HCT116 (cell line): ENCODE data around the gene MYO1E. TPM values are rescaled to one million over a fixed set of nuclear protein-coding genes. Genes with fewer than 3 reads are reported as not detected.

Experiments
- ATAC-seq: fragments of 200-7000 bp; cut with Tn5 transposase; 2 replicates; pipeline ENCODE4 v1.9.1; 2020; ENCODE audit warnings: mild to moderate bottlenecking, moderate library complexity
- BruUV-seq: library from RNA; stranded (reverse); fragments of 400-500 nt; replicated peaks from 2 replicates; lab custom pipeline; 2021; lab: Mats Ljungman, UMichigan
- CTCF ChIA-PET: fragments of 300-600 bp; sonication (Branson Sonifier 250); formaldehyde crosslinking; loops from one replicate; lab custom pipeline; 2021; ENCODE audit warnings: antibody characterized with exemption; lab: Charles Lee
- POLR2A ChIA-PET: fragments of 300-600, 350-600 bp; sonication (Branson Sonifier 250); formaldehyde crosslinking; loops from one replicate; lab custom pipeline; 2021; ENCODE audit warnings: antibody characterized with exemption; lab: Charles Lee
- RAD21 ChIA-PET, 2 experiments: fragments of 300-600 bp; sonication (Branson Sonifier 250); formaldehyde crosslinking; loops; one replicate each; lab custom pipeline; 2023; ENCODE audit warnings: low total read pairs in 2 of 2; ENCODE audit not compliant: uncharacterized antibody in 2 of 2, unreplicated experiment in 2 of 2, low non-redundant PET in 1 of 2; lab: Charles Lee
- DNase-seq: peaks from one replicate; pipeline ENCODE4 v3.0.0-alpha.2; 2010; ENCODE audit warnings: low read depth, low spot score
- H2AFZ ChIP-seq: fragments of 200-600 bp; shearing (Covaris generic), sonication (generic); 2 replicates; pipeline ENCODE4 v1.6.1; 2017; ENCODE audit warnings: low read depth, mixed run types, mixed read lengths, antibody characterized with exemption, low read length; ENCODE audit not compliant: poor library complexity, severe bottlenecking
- H3K27ac ChIP-seq: 2 replicates; pipeline ENCODE4 v1.5.1; 2012; ENCODE audit warnings: low read depth, low read length
- H3K27me3 ChIP-seq: fragments of 200-600 bp; sonication (generic); 2 replicates; pipeline ENCODE4 v1.6.1; 2016; ENCODE audit warnings: mixed run types, low read length, mixed read lengths; ENCODE audit not compliant: insufficient read depth
- H3K36me3 ChIP-seq, 2 experiments: fragments of 200-500 bp in 1 of 2; fragments of 200-600 bp in 1 of 2; sonication (Bioruptor generic) in 1 of 2; sonication (generic) in 1 of 2; 2 replicates each; pipeline versions ENCODE4 v1.5.1 to v1.6.1; 2014 to 2016; ENCODE audit warnings: low read length in 2 of 2, inconsistent platforms in 1 of 2, mixed read lengths in 1 of 2, mixed run types in 1 of 2; ENCODE audit not compliant: insufficient read depth in 2 of 2, control insufficient read depth in 1 of 2
- H3K4me1 ChIP-seq, 2 experiments: fragments of 200-600 bp in 1 of 2; sonication (generic) in 1 of 2; 2 replicates each; pipeline versions ENCODE4 v1.5.1 to v1.6.1; 2012 to 2017; ENCODE audit warnings: low read length in 2 of 2, inconsistent platforms in 1 of 2, mild to moderate bottlenecking in 1 of 2, mixed read lengths in 1 of 2, mixed run types in 1 of 2, moderate library complexity in 1 of 2; ENCODE audit not compliant: insufficient read depth in 2 of 2, control insufficient read depth in 1 of 2
- H3K4me2 ChIP-seq: fragments of 200-600 bp; sonication (generic); 2 replicates; pipeline ENCODE4 v1.6.1; 2017; ENCODE audit warnings: mixed run types, low read length, mixed read lengths
- H3K4me3 ChIP-seq, 2 experiments: fragments of 200-600 bp in 1 of 2; sonication (generic) in 1 of 2; replicated peaks in 1 of 2; 2 replicates each; pipeline ENCODE4 v1.5.1; 2011 to 2016; ENCODE audit warnings: low read length in 2 of 2, control low read depth in 1 of 2, low read depth in 1 of 2, mild to moderate bottlenecking in 1 of 2, mixed read lengths in 1 of 2, mixed run types in 1 of 2
- H3K79me2 ChIP-seq: fragments of 200-600 bp; sonication (generic); 2 replicates; pipeline ENCODE4 v1.6.1; 2017; ENCODE audit warnings: mild to moderate bottlenecking, mixed run types, low read length, moderate library complexity, mixed read lengths; ENCODE audit not compliant: insufficient read depth
- H3K9ac ChIP-seq: fragments of 200-600 bp; sonication (generic); 2 replicates; pipeline ENCODE4 v1.6.1; 2016; ENCODE audit warnings: low read length, mixed read lengths
- H3K9me2 ChIP-seq: fragments of 200-600 bp; sonication (generic), shearing (Covaris generic); 2 replicates; pipeline ENCODE4 v1.6.1; 2017; ENCODE audit warnings: mixed run types, mild to moderate bottlenecking, moderate library complexity; ENCODE audit not compliant: insufficient read depth
- H3K9me3 ChIP-seq, 2 experiments: fragments of 200-500 bp in 1 of 2; fragments of 200-600 bp in 1 of 2; sonication (Bioruptor generic) in 1 of 2; sonication (generic) in 1 of 2; 2 replicates each; pipeline ENCODE4 v1.6.1; 2014 to 2017; ENCODE audit warnings: low read length in 2 of 2, mixed read lengths in 2 of 2, inconsistent platforms in 1 of 2, low read depth in 1 of 2, mild to moderate bottlenecking in 1 of 2, mixed run types in 1 of 2, moderate library complexity in 1 of 2; ENCODE audit not compliant: control insufficient read depth in 1 of 2, insufficient read depth in 1 of 2
- H4K20me1 ChIP-seq: fragments of 200-600 bp; sonication (generic), shearing (Covaris generic); 2 replicates; pipeline ENCODE4 v1.6.1; 2017; ENCODE audit warnings: mixed run types, mild to moderate bottlenecking, moderate library complexity; ENCODE audit not compliant: insufficient read depth
- CBX3 ChIP-seq: IDR thresholded peaks from 2 replicates; pipeline ENCODE4 v1.6.1; 2012; ENCODE audit warnings: low read depth
- CEBPB ChIP-seq: IDR thresholded peaks from 2 replicates; pipeline ENCODE4 v1.6.1; 2012; ENCODE audit warnings: low read depth
- ELF1 ChIP-seq: IDR thresholded peaks from 2 replicates; pipeline ENCODE4 v1.6.1; 2012; ENCODE audit warnings: low read depth, borderline replicate concordance
- EZH2 ChIP-seq: fragments of 200-600 bp; sonication (generic); IDR thresholded peaks from 2 replicates; pipeline ENCODE4 v1.6.1; 2017; ENCODE audit warnings: antibody characterized with exemption, mixed run types
- EZH2phosphoT487 ChIP-seq: fragments of 200-600 bp; IDR thresholded peaks from 2 replicates; pipeline ENCODE4 v1.6.1; 2018; ENCODE audit warnings: antibody characterized with exemption, borderline replicate concordance
- JUND ChIP-seq: IDR thresholded peaks from 2 replicates; pipeline ENCODE4 v1.6.1; 2012
- POLR2A ChIP-seq: IDR thresholded peaks from 2 replicates; pipeline ENCODE4 v1.7.0; 2011; ENCODE audit warnings: borderline replicate concordance; ENCODE audit not compliant: insufficient read depth, insufficient read length; ENCODE audit errors: extremely low read depth
- POLR2AphosphoS5 ChIP-seq: IDR thresholded peaks from 2 replicates; pipeline ENCODE4 v1.6.1; 2011; ENCODE audit warnings: mild to moderate bottlenecking, low read depth, low read length, moderate library complexity
- RAD21 ChIP-seq: IDR thresholded peaks from 2 replicates; pipeline ENCODE4 v1.6.1; 2012; ENCODE audit warnings: low read depth, mild to moderate bottlenecking
- SIN3A ChIP-seq: IDR thresholded peaks from 2 replicates; pipeline ENCODE4 v1.6.1; 2012; ENCODE audit warnings: low read depth
- SP1 ChIP-seq: IDR thresholded peaks from 2 replicates; pipeline ENCODE4 v1.6.1; 2012; ENCODE audit warnings: low read depth
- SRF ChIP-seq: IDR thresholded peaks from 2 replicates; pipeline ENCODE4 v1.6.1; 2012; ENCODE audit warnings: low read depth
- TCF7L2 ChIP-seq: IDR thresholded peaks from 2 replicates; pipeline ENCODE4 v1.7.0; 2011; ENCODE audit warnings: borderline replicate concordance, inconsistent platforms; ENCODE audit not compliant: insufficient read depth, insufficient read length; ENCODE audit errors: extremely low read depth
- YY1 ChIP-seq: IDR thresholded peaks from 2 replicates; pipeline ENCODE4 v1.6.1; 2011; ENCODE audit warnings: low read length, low read depth, moderate library complexity, mild to moderate bottlenecking; ENCODE audit not compliant: insufficient replicate concordance; ENCODE audit errors: extremely low read depth
- ZFX ChIP-seq: fragments of 450-650 bp; IDR thresholded peaks from 2 replicates; pipeline ENCODE4 v1.6.1; 2017
- intact Hi-C: fragments of 100-400 bp; cut with micrococcal nuclease; formaldehyde crosslinking; loops from 2 replicates; pipeline ENCODE4 v1.10.0; 2022
- total RNA-seq: library from RNA; stranded (reverse); gene quantifications from one replicate; pipeline ENCODE4 v1.2.1, GENCODE V29; 2021; ENCODE audit not compliant: unreplicated experiment
- TF ChIP-seq, protein P1 (sequence below): IDR thresholded peaks from 2 replicates; pipeline ENCODE4 v1.6.1; 2012
- TF ChIP-seq, protein P2 (sequence below): IDR thresholded peaks from 2 replicates; pipeline ENCODE4 v1.6.1; 2012
- TF ChIP-seq, protein P3 (sequence below): IDR thresholded peaks from 2 replicates; pipeline ENCODE4 v1.6.1; 2012; ENCODE audit warnings: low read depth

MYO1E gene
- total RNA-seq, 1 experiment from 2014 or later: 182 TPM

DNA sequence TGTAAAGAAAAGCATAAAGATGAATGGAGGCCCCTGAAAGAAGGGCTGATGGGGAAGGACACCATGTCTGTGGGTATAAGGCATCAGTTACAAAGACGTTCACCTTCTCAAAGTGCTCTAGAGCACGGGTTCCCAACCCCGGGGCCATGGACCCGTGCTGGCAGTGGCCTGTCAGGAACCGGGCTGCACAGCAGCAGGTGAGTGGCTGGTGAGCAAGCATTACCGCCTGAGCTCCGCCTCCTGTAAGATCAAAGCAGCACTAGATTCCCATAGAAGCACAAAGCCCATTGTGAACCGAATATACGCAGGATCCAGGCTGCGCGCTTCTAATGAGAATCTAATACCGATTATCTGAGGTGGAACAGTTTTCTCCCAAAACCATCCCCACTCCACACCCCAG, 25.7 kb downstream of the MYO1E start:
- Histone ChIP-seq H3K9me3 (no peaks in the 10 kb centered on the region), H3K27me3 (no peaks in the 10 kb centered on the region), H3K9ac (no peak overlapping the region), H4K20me1 (no peaks in the 10 kb centered on the region), H3K79me2 (peaks cover 70% of the 10 kb centered on the region), H3K9me2 (no peaks in the 10 kb centered on the region), H3K4me1 (peaks cover 17 to 43% of the 10 kb centered on the region in 2 experiments), H3K36me3 (no peaks in the 10 kb centered on the region), H3K4me2 (no peak overlapping the region), H3K4me3 (no peak overlapping the region), H3K27ac (no peak overlapping the region), H2AFZ (no peak overlapping the region)
- CTCF ChIA-PET: no interaction called here
- RAD21 ChIA-PET: no interaction called here
- no TSS peak for BruUV-seq
- ATAC-seq (no peak), DNase-seq (no peak)
- intact Hi-C loops: no loop called here
- POLR2A ChIA-PET: no interaction called here
- TF ChIP-seq YY1: no peak
- TF ChIP-seq EZH2: no peak
- TF ChIP-seq RAD21: no peak
- TF ChIP-seq EZH2phosphoT487: no peak

DNA sequence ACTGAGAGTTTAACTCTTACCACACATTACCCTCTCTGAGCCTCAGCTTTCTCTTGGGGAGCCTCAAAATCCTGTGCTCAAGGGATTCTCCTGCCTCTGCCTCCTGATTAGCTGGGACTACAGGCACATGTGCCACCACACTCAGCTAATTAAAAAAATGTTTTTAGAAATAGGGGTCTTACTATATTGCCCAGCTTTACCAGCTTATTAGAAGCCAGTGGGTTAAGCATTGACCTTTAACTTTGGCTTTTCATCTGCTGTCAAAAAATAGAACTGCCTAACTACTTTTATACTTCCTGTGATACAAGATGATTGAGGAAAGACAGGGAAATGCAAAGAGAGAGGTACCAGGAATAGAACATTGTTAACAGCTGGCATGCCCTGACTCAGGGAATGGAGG, 27.3 kb downstream of the MYO1E start:
- H3K9me2 ChIP-seq: no peaks in the 10 kb centered on the region
- H3K36me3 ChIP-seq: no peaks in the 10 kb centered on the region
- no peak for TF ChIP-seq SP1
- TF ChIP-seq POLR2AphosphoS5: no peak
- no peak for TF ChIP-seq SRF
- no peak for TF ChIP-seq SIN3A
- no peak for TF ChIP-seq EZH2phosphoT487
- TF ChIP-seq JUND: no peak
- no peak for TF ChIP-seq RAD21
- TF ChIP-seq, protein P1, sequence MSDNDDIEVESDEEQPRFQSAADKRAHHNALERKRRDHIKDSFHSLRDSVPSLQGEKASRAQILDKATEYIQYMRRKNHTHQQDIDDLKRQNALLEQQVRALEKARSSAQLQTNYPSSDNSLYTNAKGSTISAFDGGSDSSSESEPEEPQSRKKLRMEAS: no peak
- no peak for TF ChIP-seq ZFX
- TF ChIP-seq CBX3: no peak
- TF ChIP-seq, protein P2, sequence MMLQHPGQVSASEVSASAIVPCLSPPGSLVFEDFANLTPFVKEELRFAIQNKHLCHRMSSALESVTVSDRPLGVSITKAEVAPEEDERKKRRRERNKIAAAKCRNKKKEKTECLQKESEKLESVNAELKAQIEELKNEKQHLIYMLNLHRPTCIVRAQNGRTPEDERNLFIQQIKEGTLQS: no peak
- no peak for TF ChIP-seq ELF1
- no peak for TF ChIP-seq POLR2A
- TF ChIP-seq CEBPB: no peak
- TF ChIP-seq, protein P3, sequence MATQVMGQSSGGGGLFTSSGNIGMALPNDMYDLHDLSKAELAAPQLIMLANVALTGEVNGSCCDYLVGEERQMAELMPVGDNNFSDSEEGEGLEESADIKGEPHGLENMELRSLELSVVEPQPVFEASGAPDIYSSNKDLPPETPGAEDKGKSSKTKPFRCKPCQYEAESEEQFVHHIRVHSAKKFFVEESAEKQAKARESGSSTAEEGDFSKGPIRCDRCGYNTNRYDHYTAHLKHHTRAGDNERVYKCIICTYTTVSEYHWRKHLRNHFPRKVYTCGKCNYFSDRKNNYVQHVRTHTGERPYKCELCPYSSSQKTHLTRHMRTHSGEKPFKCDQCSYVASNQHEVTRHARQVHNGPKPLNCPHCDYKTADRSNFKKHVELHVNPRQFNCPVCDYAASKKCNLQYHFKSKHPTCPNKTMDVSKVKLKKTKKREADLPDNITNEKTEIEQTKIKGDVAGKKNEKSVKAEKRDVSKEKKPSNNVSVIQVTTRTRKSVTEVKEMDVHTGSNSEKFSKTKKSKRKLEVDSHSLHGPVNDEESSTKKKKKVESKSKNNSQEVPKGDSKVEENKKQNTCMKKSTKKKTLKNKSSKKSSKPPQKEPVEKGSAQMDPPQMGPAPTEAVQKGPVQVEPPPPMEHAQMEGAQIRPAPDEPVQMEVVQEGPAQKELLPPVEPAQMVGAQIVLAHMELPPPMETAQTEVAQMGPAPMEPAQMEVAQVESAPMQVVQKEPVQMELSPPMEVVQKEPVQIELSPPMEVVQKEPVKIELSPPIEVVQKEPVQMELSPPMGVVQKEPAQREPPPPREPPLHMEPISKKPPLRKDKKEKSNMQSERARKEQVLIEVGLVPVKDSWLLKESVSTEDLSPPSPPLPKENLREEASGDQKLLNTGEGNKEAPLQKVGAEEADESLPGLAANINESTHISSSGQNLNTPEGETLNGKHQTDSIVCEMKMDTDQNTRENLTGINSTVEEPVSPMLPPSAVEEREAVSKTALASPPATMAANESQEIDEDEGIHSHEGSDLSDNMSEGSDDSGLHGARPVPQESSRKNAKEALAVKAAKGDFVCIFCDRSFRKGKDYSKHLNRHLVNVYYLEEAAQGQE: no peak
- TF ChIP-seq TCF7L2: no peak
- TF ChIP-seq, all 23 proteins: peak for 0
- no peak overlapping the region for H3K9ac ChIP-seq
- H4K20me1 ChIP-seq: no peaks in the 10 kb centered on the region
- peaks cover 61% of the 10 kb centered on the region for H3K79me2 ChIP-seq
- H3K4me3 ChIP-seq: no peak overlapping the region
- ChIA-PET CTCF (no interaction called here), POLR2A (no interaction called here), RAD21 (no interaction called here)
- peaks cover 9 to 29% of the 10 kb centered on the region in 2 experiments for H3K4me1 ChIP-seq
- no peaks in the 10 kb centered on the region for H3K27me3 ChIP-seq
- DNase-seq: no peak
- no peak overlapping the region for H3K4me2 ChIP-seq
- no TSS peak for BruUV-seq
- no peak overlapping the region for H2AFZ ChIP-seq
- intact Hi-C loops: no loop called here
- no peaks in the 10 kb centered on the region for H3K9me3 ChIP-seq
- ATAC-seq: no peak
- no peak overlapping the region for H3K27ac ChIP-seq
